Colonic mucosa (tissue), 4 donors: ENCODE data around the gene PRICKLE2. TPM values are rescaled to one million over a fixed set of nuclear protein-coding genes. Genes with fewer than 3 reads are reported as not detected.

Experiments
- DNase-seq: peaks from one replicate; pipeline ENCODE4 v3.0.0-alpha.2; 2020
- H3K27ac ChIP-seq: fragments of 200-600 bp; one replicate; pipeline ENCODE4 v1.8.0; 2021
- H3K27me3 ChIP-seq: fragments of 200-600 bp; one replicate; pipeline ENCODE4 v1.8.0; 2021
- H3K36me3 ChIP-seq: fragments of 200-600 bp; one replicate; pipeline ENCODE4 v1.8.0; 2021
- H3K4me1 ChIP-seq: fragments of 200-600 bp; one replicate; pipeline ENCODE4 v1.8.0; 2021; ENCODE audit warnings: mild to moderate bottlenecking
- H3K4me3 ChIP-seq: fragments of 200-600 bp; one replicate; pipeline ENCODE4 v1.8.0; 2021
- H3K9ac ChIP-seq, 2 donors: one replicate each; pipeline ENCODE4 v1.7.0; 2013; ENCODE audit warnings: control low read depth in 2 of 2, low read depth in 2 of 2, low read length in 2 of 2
- H3K9me3 ChIP-seq: fragments of 200-600 bp; one replicate; pipeline ENCODE4 v1.8.0; 2021
- CTCF ChIP-seq: fragments of 200-600 bp; IDR thresholded peaks from one replicate; pipeline ENCODE4 v1.8.0; 2022; ENCODE audit warnings: antibody characterized with exemption, mild to moderate bottlenecking
- intact Hi-C: fragments of 100-400 bp; cut with DNase I; formaldehyde crosslinking; loops from one replicate; pipeline ENCODE4 v1.14.1; 2022
- total RNA-seq, 2 donors: library from RNA; stranded (reverse); fragmentation: NEBNext Ultra II Directional in 1 of 2; extraction: Animal tissue kit (Norgen Biotek cat#: 25700) in 1 of 2; gene quantifications; one replicate each; pipeline ENCODE4 v1.2.1, GENCODE V29; 2021
- donor health status: healthy.
- donor health status: DM: no; HTN: no; CAD: no.
- donor health status: DM: no; HTN: no; CAD: no.

Gene PRICKLE2
- total RNA-seq, 2 donors from 2014 or later: 4.4 to 7.6 TPM

- Histone ChIP-seq H3K4me1 (no peaks in the 10 kb centered on the region), H3K27me3 (peaks cover 5% of the 10 kb centered on the region), H3K36me3 (no peaks in the 10 kb centered on the region), H3K9me3 (no peaks in the 10 kb centered on the region), H3K27ac (peak overlapping the region; percentile 77), H3K9ac (no peak overlapping the region), H3K4me3 (no peak overlapping the region)
- DNase-seq: peak; percentile 19
- intact Hi-C loops: no loop called here
- no peak for TF ChIP-seq CTCF
Measured at GRCh38 chr3:64266065-64266931, 41.0 kb upstream of the PRICKLE2 start.

DNA sequence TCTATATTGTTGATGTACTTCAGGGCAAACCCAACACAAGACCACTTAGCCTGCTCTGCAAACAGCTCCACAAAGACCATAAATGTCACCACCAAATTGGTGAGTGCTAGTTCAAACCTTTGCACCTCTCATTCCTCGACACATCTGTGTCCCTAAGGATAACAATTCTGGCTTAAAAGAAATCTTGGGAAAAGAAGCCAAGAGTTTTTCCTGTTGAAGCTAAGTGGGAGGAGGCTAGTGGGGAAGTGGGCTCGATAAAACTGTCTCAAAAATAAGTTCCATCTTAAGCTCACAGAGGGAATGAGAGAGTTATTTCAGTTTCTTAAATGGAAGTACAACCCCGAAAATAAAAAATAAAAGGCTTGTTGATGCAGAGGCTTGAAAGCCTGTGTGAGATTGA, 40.4 kb upstream of the PRICKLE2 start:
- TF ChIP-seq CTCF: no peak
- Histone ChIP-seq H3K4me3 (no peak overlapping the region), H3K27ac (peak overlapping the region; percentile 42), H3K9ac (peak overlapping the region in 1 of 2 donors; percentile 3), H3K27me3 (peaks cover 5% of the 10 kb centered on the region), H3K36me3 (no peaks in the 10 kb centered on the region), H3K4me1 (no peaks in the 10 kb centered on the region), H3K9me3 (no peaks in the 10 kb centered on the region)
- no peak for DNase-seq
- intact Hi-C loops: no loop called here

DNA sequence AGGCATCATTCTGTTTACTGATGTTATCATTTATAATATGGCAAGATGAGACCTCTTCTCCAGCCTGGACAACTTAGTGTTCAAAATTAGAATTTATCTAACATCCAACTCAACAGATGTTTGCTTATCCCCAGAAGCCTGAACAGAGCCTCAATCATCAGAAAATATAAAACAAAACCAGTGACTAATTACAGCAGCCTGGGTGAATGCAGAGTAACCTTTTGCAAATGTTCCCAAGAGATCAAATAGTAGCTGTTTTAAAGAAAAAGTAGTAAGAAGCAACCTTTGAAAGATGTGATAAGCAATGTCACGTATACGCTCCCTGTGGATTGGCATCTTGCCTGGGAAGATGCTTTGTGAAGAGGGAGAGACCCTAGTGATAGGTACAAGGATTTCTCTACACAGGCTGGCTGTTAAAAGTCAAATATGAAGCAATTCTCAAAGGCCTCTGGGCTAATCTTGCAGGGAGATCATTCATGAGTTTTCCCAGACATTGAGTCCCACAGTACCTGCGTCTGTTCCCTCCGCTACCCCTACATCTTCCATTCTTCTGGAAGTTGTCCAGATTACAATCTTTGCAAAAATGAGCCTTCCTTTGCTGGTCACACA, 39.3 kb upstream of the PRICKLE2 start:
- TF ChIP-seq CTCF: no peak
- Histone ChIP-seq H3K4me1 (no peaks in the 10 kb centered on the region), H3K9me3 (no peaks in the 10 kb centered on the region), H3K4me3 (no peak overlapping the region), H3K36me3 (no peaks in the 10 kb centered on the region), H3K27ac (no peak overlapping the region), H3K27me3 (peaks cover 5% of the 10 kb centered on the region), H3K9ac (peak overlapping the region in 1 of 2 donors; percentile 30)
- DNase-seq: no peak
- intact Hi-C loops: no loop called here

DNA sequence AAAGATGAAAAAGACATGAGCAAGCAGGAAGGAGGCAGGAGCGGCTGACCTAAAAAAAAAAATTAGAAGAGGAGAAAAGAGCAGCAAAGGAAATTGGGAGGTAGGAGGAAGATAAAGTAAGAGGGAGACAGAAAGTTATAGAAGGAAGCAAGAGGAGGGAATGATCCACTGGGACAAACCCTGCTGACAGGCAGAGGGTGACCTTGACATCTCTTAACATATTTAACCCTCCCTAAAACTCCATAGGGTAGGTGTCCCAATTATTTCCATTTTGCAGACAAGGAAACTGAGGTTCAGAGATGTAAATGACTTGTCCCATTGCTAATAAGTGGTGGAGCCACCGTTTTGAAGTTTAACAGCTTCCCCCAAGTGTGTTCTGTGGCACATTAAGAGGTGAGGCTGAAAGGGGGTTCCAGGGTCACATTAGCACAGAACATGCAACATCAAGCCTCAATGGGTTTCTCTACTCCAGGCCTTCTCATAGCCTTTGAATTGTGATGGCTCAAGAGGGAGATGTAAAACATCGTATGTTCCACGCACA, 37.4 kb upstream of the PRICKLE2 start:
- Histone ChIP-seq H3K9ac (no peak overlapping the region), H3K4me1 (no peaks in the 10 kb centered on the region), H3K27ac (no peak overlapping the region), H3K4me3 (no peak overlapping the region), H3K9me3 (no peaks in the 10 kb centered on the region), H3K27me3 (peaks cover under 1% of the 10 kb centered on the region), H3K36me3 (no peaks in the 10 kb centered on the region)
- TF ChIP-seq CTCF: no peak
- intact Hi-C loops: no loop called here
- DNase-seq: no peak

- no peak for TF ChIP-seq CTCF
- intact Hi-C loops: no loop called here
Measured at GRCh38 chr3:64260431-64260830, 35.2 kb upstream of the PRICKLE2 start.

More at GRCh38 chr3:64260431-64260830, 35.2 kb upstream of the PRICKLE2 start:
- Histone ChIP-seq H3K4me3 (no peak overlapping the region), H3K36me3 (no peaks in the 10 kb centered on the region), H3K9ac (no peak overlapping the region), H3K4me1 (no peaks in the 10 kb centered on the region), H3K27me3 (no peaks in the 10 kb centered on the region), H3K27ac (no peak overlapping the region), H3K9me3 (no peaks in the 10 kb centered on the region)
- DNase-seq: no peak
